Natural killer cell (primary cell): ENCODE data around the gene TMEM163. TPM values are rescaled to one million over a fixed set of nuclear protein-coding genes. Genes with fewer than 3 reads are reported as not detected.

ENCODE experiments used
- ATAC-seq, 3 donors: fragments of 150-1000 bp in 2 of 3; fragments of 200-7000 bp in 1 of 3; cut with Tn5 transposase; 1 replicate in 1 of 3; 2 replicates in 2 of 3; pipeline ENCODE4 v1.10.0; 2021; ENCODE audit warnings: mild to moderate bottlenecking in 2 of 3, moderate library complexity in 2 of 3
- DNase-seq, 2 donors: peaks; one replicate each; pipeline versions ENCODE4 v3.0.0 to v3.0.0-alpha.2; 2013 to 2021; ENCODE audit warnings: mixed read lengths in 1 of 2
- H3K27ac ChIP-seq: one replicate; pipeline ENCODE4 v1.5.1; 2013; ENCODE audit warnings: mild to moderate bottlenecking, low read length
- H3K27me3 ChIP-seq: one replicate; pipeline ENCODE4 v1.6.1; 2013; ENCODE audit warnings: low read length; ENCODE audit not compliant: control insufficient read depth, insufficient read depth
- H3K36me3 ChIP-seq: one replicate; pipeline ENCODE4 v1.6.1; 2013; ENCODE audit warnings: low read length; ENCODE audit not compliant: control insufficient read depth, insufficient read depth
- H3K4me1 ChIP-seq: one replicate; pipeline ENCODE4 v1.6.1; 2013; ENCODE audit warnings: low read length; ENCODE audit not compliant: control insufficient read depth, insufficient read depth
- H3K4me3 ChIP-seq: one replicate; pipeline ENCODE4 v1.5.1; 2013; ENCODE audit warnings: low read length
- H3K9me3 ChIP-seq: one replicate; pipeline ENCODE4 v1.6.1; 2013; ENCODE audit warnings: low read length; ENCODE audit not compliant: control insufficient read depth, insufficient read depth
- H3K27ac Mint-ChIP-seq, 2 donors: one replicate each; pipeline ENCODE4 v1.8.0; 2022; ENCODE audit warnings: mild to moderate bottlenecking in 2 of 2, mixed read lengths in 2 of 2, moderate library complexity in 1 of 2
- H3K27me3 Mint-ChIP-seq, 2 donors: one replicate each; pipeline ENCODE4 v1.8.0; 2022; ENCODE audit warnings: low read depth in 2 of 2, mixed read lengths in 2 of 2
- H3K36me3 Mint-ChIP-seq: one replicate; pipeline ENCODE4 v1.8.0; 2022; ENCODE audit warnings: mixed read lengths
- H3K4me1 Mint-ChIP-seq, 2 donors: one replicate each; pipeline ENCODE4 v1.8.0; 2022; ENCODE audit warnings: mixed read lengths in 2 of 2
- H3K4me3 Mint-ChIP-seq: one replicate; pipeline ENCODE4 v1.8.0; 2022; ENCODE audit warnings: mild to moderate bottlenecking, moderate library complexity, mixed read lengths
- H3K9me3 Mint-ChIP-seq, 2 donors: one replicate each; pipeline ENCODE4 v1.8.0; 2022; ENCODE audit warnings: mixed read lengths in 2 of 2
- CTCF ChIP-seq: fragments of 200-600 bp; IDR thresholded peaks from one replicate; pipeline ENCODE4 v1.8.0; 2022; ENCODE audit warnings: antibody characterized with exemption
- WGBS: methylation state at CpG from one replicate; pipeline ENCODE4 v1.1.7; 2013; ENCODE audit warnings: missing lambda C conversion rate; ENCODE audit not compliant: insufficient coverage; 5-methylcytosine and 5-hydroxymethylcytosine counted together
- intact Hi-C: fragments of 100-400 bp; cut with micrococcal nuclease; formaldehyde crosslinking; loops from one replicate; pipeline ENCODE4 v1.14.2; 2022
- total RNA-seq, 4 donors: library from RNA; stranded (reverse); fragments of 120-200 nt in 1 of 4; gene quantifications; one replicate each; pipeline versions ENCODE4 v1.2.3 to v1.2.4, GENCODE V29; 2013 to 2022

TMEM163 gene
- total RNA-seq, 3 donors from 2014 or later (not counting 1 experiment from before 2014, with no cell fraction given), result 6.8 to 11.6 (median 10.3) TPM

- WGBS, result 60% methylated on average over 4 of the region's 4 CpGs
- no peaks in the 10 kb centered on the region for H3K27me3 Mint-ChIP-seq
- no peaks in the 10 kb centered on the region for H3K27me3 ChIP-seq
- H3K4me1 Mint-ChIP-seq, result peaks cover 0 to 10% of the 10 kb centered on the region in 2 donors
- no peak overlapping the region for H3K27ac Mint-ChIP-seq
- no peaks in the 10 kb centered on the region for H3K36me3 ChIP-seq
- intact Hi-C loops, result no loop called here
- no peak overlapping the region for H3K27ac ChIP-seq
- H3K9me3 Mint-ChIP-seq, result no peaks in the 10 kb centered on the region
- no peaks in the 10 kb centered on the region for H3K9me3 ChIP-seq
- H3K4me3 Mint-ChIP-seq, result no peak overlapping the region
- no peak overlapping the region for H3K4me3 ChIP-seq
- ATAC-seq (no peak), DNase-seq (no peak)
- no peaks in the 10 kb centered on the region for H3K36me3 Mint-ChIP-seq
- no peak for TF ChIP-seq CTCF
- no peaks in the 10 kb centered on the region for H3K4me1 ChIP-seq
These were observed 181.1 kb downstream of the TMEM163 start for GRCh38 chr2:134537702-134538101.

GRCh38 chr2:134537121-134537520 is 181.7 kb downstream of the TMEM163 start:
- Histone ChIP-seq H3K4me3 (no peak overlapping the region), H3K27me3 (no peaks in the 10 kb centered on the region), H3K4me1 (no peaks in the 10 kb centered on the region), H3K36me3 (no peaks in the 10 kb centered on the region), H3K9me3 (no peaks in the 10 kb centered on the region), H3K27ac (no peak overlapping the region)
- no peak for TF ChIP-seq CTCF
- WGBS, result 78% methylated on average over 2 of the region's 2 CpGs
- DNase-seq, result no peak
- H3K27me3 Mint-ChIP-seq, result no peaks in the 10 kb centered on the region
- H3K27ac Mint-ChIP-seq, result no peak overlapping the region
- intact Hi-C loops, result no loop called here
- no peaks in the 10 kb centered on the region for H3K9me3 Mint-ChIP-seq
- H3K4me1 Mint-ChIP-seq, result peaks cover 0 to 10% of the 10 kb centered on the region in 2 donors
- ATAC-seq, result no peak
- no peak overlapping the region for H3K4me3 Mint-ChIP-seq
- H3K36me3 Mint-ChIP-seq, result no peaks in the 10 kb centered on the region

GRCh38 chr2:134536296-134536695 is 182.5 kb downstream of the TMEM163 start:
- no peaks in the 10 kb centered on the region for H3K27me3 Mint-ChIP-seq
- Histone ChIP-seq H3K36me3 (no peaks in the 10 kb centered on the region), H3K9me3 (no peaks in the 10 kb centered on the region), H3K4me1 (no peaks in the 10 kb centered on the region), H3K4me3 (no peak overlapping the region), H3K27me3 (no peaks in the 10 kb centered on the region), H3K27ac (no peak overlapping the region)
- DNase-seq (no peak), ATAC-seq (no peak)
- no peaks in the 10 kb centered on the region for H3K36me3 Mint-ChIP-seq
- no peak overlapping the region for H3K27ac Mint-ChIP-seq
- TF ChIP-seq CTCF, result no peak
- intact Hi-C loops, result no loop called here
- peaks cover 0 to 10% of the 10 kb centered on the region in 2 donors for H3K4me1 Mint-ChIP-seq
- no peak overlapping the region for H3K4me3 Mint-ChIP-seq
- WGBS, result 88% methylated on average over 7 of the region's 8 CpGs
- H3K9me3 Mint-ChIP-seq, result no peaks in the 10 kb centered on the region

GRCh38 chr2:134532537-134532936 is 186.3 kb downstream of the TMEM163 start:
- H3K4me1 Mint-ChIP-seq, result peaks cover 0 to 10% of the 10 kb centered on the region in 2 donors
- H3K9me3 Mint-ChIP-seq, result no peaks in the 10 kb centered on the region
- no peak for ATAC-seq
- Histone ChIP-seq H3K9me3 (no peaks in the 10 kb centered on the region), H3K27ac (no peak overlapping the region), H3K27me3 (no peaks in the 10 kb centered on the region), H3K36me3 (no peaks in the 10 kb centered on the region), H3K4me1 (no peaks in the 10 kb centered on the region), H3K4me3 (no peak overlapping the region)
- 92% methylated on average over 1 of the region's 1 CpG for WGBS
- intact Hi-C loops, result no loop called here
- TF ChIP-seq CTCF, result no peak
- no peak overlapping the region for H3K27ac Mint-ChIP-seq
- H3K36me3 Mint-ChIP-seq, result no peaks in the 10 kb centered on the region
- no peaks in the 10 kb centered on the region for H3K27me3 Mint-ChIP-seq
- no peak overlapping the region for H3K4me3 Mint-ChIP-seq
- DNase-seq, result no peak
